Heart left ventricle (tissue), 16 donors: ENCODE measurements around the gene DKC1. TPM values are rescaled to one million over a fixed set of nuclear protein-coding genes. Genes with fewer than 3 reads are reported as not detected.
"Not testable (repeated sequence)": the region's sequence is repeated elsewhere in the genome, so short reads cannot be mapped to it uniquely, and the experiment has no call there.

Experiments used
- ATAC-seq, 4 donors: fragments of 200-7000 bp; cut with Tn5 transposase; one replicate each; pipeline ENCODE4 v1.9.1; 2020 to 2022; ENCODE audit warnings: moderate library complexity in 4 of 4, mild to moderate bottlenecking in 3 of 4, moderate number of reproducible peaks in 1 of 4
- DNase-seq, 5 donors: peaks; one replicate each; pipeline ENCODE4 v3.0.0-alpha.2; 2020
- H3K27ac ChIP-seq, 12 donors: fragments of 200-600 bp; sonication (generic) in 4 of 12; one replicate each; pipeline versions ENCODE4 v1.5.0 to v1.8.0; 2016 to 2022; ENCODE audit warnings: mild to moderate bottlenecking in 2 of 12
- H3K27me3 ChIP-seq, 9 donors: fragments of 200-600 bp; sonication (generic) in 2 of 9; one replicate each; pipeline versions ENCODE4 v1.5.1 to v1.8.0; 2016 to 2022; ENCODE audit warnings: mild to moderate bottlenecking in 3 of 9
- H3K36me3 ChIP-seq, 9 donors: fragments of 200-600 bp; sonication (generic) in 2 of 9; one replicate each; pipeline versions ENCODE4 v1.5.0 to v1.8.0; 2018 to 2022; ENCODE audit warnings: mild to moderate bottlenecking in 2 of 9
- H3K4me1 ChIP-seq, 12 donors: fragments of 200-600 bp; sonication (generic) in 4 of 12; one replicate each; pipeline versions ENCODE4 v1.5.0 to v1.8.0; 2016 to 2022; ENCODE audit warnings: mild to moderate bottlenecking in 3 of 12
- H3K4me3 ChIP-seq, 12 donors: fragments of 200-600 bp; sonication (generic) in 4 of 12; one replicate each; pipeline versions ENCODE4 v1.5.0 to v1.8.0; 2017 to 2022; ENCODE audit warnings: mild to moderate bottlenecking in 9 of 12, moderate library complexity in 4 of 12
- H3K9me3 ChIP-seq, 12 donors: fragments of 200-600 bp; sonication (generic) in 4 of 12; one replicate each; pipeline versions ENCODE4 v1.5.0 to v1.8.0; 2016 to 2022; ENCODE audit warnings: mild to moderate bottlenecking in 1 of 12
- CTCF ChIP-seq, 12 donors: fragments of 200-600 bp; sonication (generic) in 4 of 12; IDR thresholded peaks; one replicate each; pipeline versions ENCODE4 v1.5.0 to v1.8.0; 2018 to 2022; ENCODE audit warnings: antibody characterized with exemption in 12 of 12, mild to moderate bottlenecking in 5 of 12
- POLR2A ChIP-seq, 2 donors: fragments of 450-650 bp; IDR thresholded peaks; one replicate each; pipeline ENCODE4 v1.6.1; 2017; ENCODE audit warnings: antibody characterized with exemption in 2 of 2, mild to moderate bottlenecking in 2 of 2, moderate library complexity in 2 of 2
- WGBS, 4 donors: extraction: QIAGEN DNeasy Blood & Tissue Kit in 2 of 4; methylation state at CpG; one replicate each; pipeline versions ENCODE4 v1.1.5 to v1.1.7; 2013 to 2018; 5-methylcytosine and 5-hydroxymethylcytosine counted together
- intact Hi-C, 10 donors: fragments of 100-400 bp; cut with DNase I; formaldehyde crosslinking; loops; one replicate each; pipeline versions ENCODE4 v1.11.1 to v1.14.2; 2022
- polyA plus RNA-seq, 2 donors: library from polyadenylated mRNA; stranded (reverse); fragments of 200-250 nt; gene quantifications; one replicate each; pipeline ENCODE4 v1.2.3, GENCODE V29; 2013
- total RNA-seq, 9 donors: library from RNA; depleted of rRNA in 2 of 9; stranded (reverse); fragments of >200 nt in 2 of 9; fragmentation: NEBNext Ultra II Directional in 3 of 9; extraction: Animal tissue kit (Norgen Biotek cat#: 25700) in 3 of 9; gene quantifications; one replicate each; pipeline versions ENCODE4 v1.1.0 to v1.2.4, GENCODE V29; 2016 to 2023
- donor health status: ischemic (EF 13 %, LVEDD 7.1; RV severe dilation, severe dysfunction).
- donor health status: healthy with polysubstance abuse.
- donor health status: DM: no; HTN: yes; CAD: no.
- donor health status: DM: no; HTN: no; CAD: no.
- donor health status: ischemic (EF 25% LVEDD 6.9; RV normal size, moderate dysfunction).
- donor health status: ischemic (EF 25% LVEDD 5.7; RV mildly dilated, moderate dysfunction).
- donor health status: healthy.
- donor health status: DM: yes; HTN: yes; CAD: no.
- donor health status: ischemic (EF 35%, LVEDD 5.7; RV mildly dilated, moderate dysfunction).
- donor health status: nonischemic (EF 11% LVEDD 7.7; RV severe dilation, severe dysfunction).
- donor health status: DM: yes; HTN: yes; CAD: no.
- donor health status: PGD.
- donor health status: ischemic (EF 29% LVEDD 5.4; RV normal size, mild dysfunction).
- donor health status: nonischemic (EF 23%, LVEDD 6.1; RV moderate dilation, normal function).

DKC1 gene
- total and polyA plus RNA-seq, 11 donors = 12.9 to 31.9 (median 23.6) TPM

DNA sequence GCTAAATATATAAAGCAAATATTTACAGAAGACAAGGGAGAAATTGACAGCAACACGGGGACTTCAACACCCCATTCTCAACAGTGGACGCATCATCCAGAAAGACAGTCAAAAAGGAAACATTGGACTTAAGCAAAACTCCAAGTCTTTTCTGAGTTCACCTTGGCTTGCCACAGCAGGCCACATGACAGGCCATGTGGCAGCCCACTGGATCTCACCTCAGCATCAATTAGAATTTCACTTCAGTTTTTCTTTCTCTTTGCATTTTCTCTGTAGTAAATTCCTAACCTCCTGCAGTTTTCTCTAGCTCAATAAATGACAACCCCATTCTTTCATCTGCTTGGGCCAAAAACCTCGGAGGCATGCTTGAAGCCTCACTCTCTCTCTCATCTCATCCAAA lies 59.4 kb downstream of the DKC1 start:
- no peak for ATAC-seq
- H3K4me1 ChIP-seq = no peaks in the 10 kb centered on the region
- TF ChIP-seq CTCF (IDR thresholded peaks at IDR 0.05) (no peak), POLR2A (IDR thresholded peaks at IDR 0.05) (no peak)
- 68 to 96% (median 88%) methylated on average over 3 of the region's 3 CpGs for whole genome bisulfite sequencing, 4 donors
- no peaks in the 10 kb centered on the region for H3K27me3 ChIP-seq
- no peak overlapping the region for H3K4me3 ChIP-seq
- H3K36me3 ChIP-seq = no peaks in the 10 kb centered on the region
- no peak for DNase-seq
- intact Hi-C loops = no loop called here
- H3K27ac ChIP-seq = no peak overlapping the region
- no peaks in the 10 kb centered on the region for H3K9me3 ChIP-seq

GRCh38 chrX:154824638-154825037 lies 62.0 kb downstream of the DKC1 start:
- Histone ChIP-seq H3K9me3 (no peaks in the 10 kb centered on the region), H3K4me3 (no peak overlapping the region), H3K4me1 (no peaks in the 10 kb centered on the region), H3K27me3 (no peaks in the 10 kb centered on the region), H3K27ac (no peak overlapping the region), H3K36me3 (no peaks in the 10 kb centered on the region)
- no peak for DNase-seq
- WGBS, 4 donors = 72 to 90% (median 83%) methylated on average over 1 of the region's 1 CpG
- TF ChIP-seq POLR2A (IDR thresholded peaks at IDR 0.05) (no peak), CTCF (IDR thresholded peaks at IDR 0.05) (no peak)
- no peak for ATAC-seq
- intact Hi-C loops = no loop called here

DNA sequence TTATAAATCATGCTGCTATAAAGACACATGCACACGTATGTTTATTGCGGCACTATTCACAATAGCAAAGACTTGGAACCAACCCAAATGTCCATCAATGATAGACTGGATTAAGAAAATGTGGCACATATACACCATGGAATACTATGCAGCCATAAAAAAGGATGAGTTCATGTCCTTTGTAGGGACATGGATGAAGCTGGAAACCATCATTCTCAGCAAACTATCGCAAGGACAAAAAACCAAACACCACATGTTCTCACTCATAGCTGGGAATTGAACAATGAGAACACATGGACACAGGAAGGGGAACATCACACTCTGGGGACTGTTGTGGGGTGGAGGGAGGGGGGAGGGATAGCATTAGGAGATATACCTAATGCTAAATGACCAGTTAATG lies 62.9 kb downstream of the DKC1 start:
- intact Hi-C loops, ATAC-seq: not testable (repeated sequence)

More for the DNA sequence above, 62.9 kb downstream of the DKC1 start:
- not testable (repeated sequence) for H3K4me3 ChIP-seq, H3K36me3 ChIP-seq, H3K27ac ChIP-seq, H3K4me1 ChIP-seq, H3K9me3 ChIP-seq, H3K27me3 ChIP-seq, DNase-seq
- 100% methylated on average over 1 of the region's 3 CpGs; no CpG with 5 or more reads in 3 of the 4 donors for WGBS, 4 donors

Other genes starting within 250 kb of the DKC1 start
- gene FAM3A, start 246.6 kb upstream of the DKC1 start, total RNA-seq = 10 to 100 TPM; 36.2 to 82.6 (median 48.6) TPM
- 10 to 100 TPM; 66.1 to 72.2 TPM for gene FAM3A, start 246.6 kb upstream of the DKC1 start, polyA plus RNA-seq
- gene G6PD, start 216.0 kb upstream of the DKC1 start, total RNA-seq = 10 to 100 TPM in 5 of 9 donors, 1 to 10 TPM in 4; 7.2 to 41.3 (median 11.2) TPM
- gene G6PD, start 216.0 kb upstream of the DKC1 start, polyA plus RNA-seq = 10 to 100 TPM in 1 of 2 donors, 1 to 10 TPM in 1; 5.9 to 20.5 TPM
- gene IKBKG, start 215.2 kb upstream of the DKC1 start, total RNA-seq = 10 to 100 TPM in 8 of 9 donors, 1 to 10 TPM in 1; 7.1 to 25.4 (median 15.3) TPM
- gene IKBKG, start 215.2 kb upstream of the DKC1 start, polyA plus RNA-seq = 10 to 100 TPM; 13.0 to 29.4 TPM
- gene CTAG1A, start 177.7 kb upstream of the DKC1 start, total RNA-seq = not detected
- not detected for gene CTAG1A, start 177.7 kb upstream of the DKC1 start, polyA plus RNA-seq
- not detected for gene CTAG1B, start 143.6 kb upstream of the DKC1 start, total RNA-seq
- not detected for gene CTAG1B, start 143.6 kb upstream of the DKC1 start, polyA plus RNA-seq
- gene CTAG2, start 109.3 kb upstream of the DKC1 start, total RNA-seq = under 1 TPM in 1 of 9 donors, not detected in 8; 0.61 TPM
- gene CTAG2, start 109.3 kb upstream of the DKC1 start, polyA plus RNA-seq = not detected
- 10 to 100 TPM; 11.5 to 29.0 (median 18.6) TPM for gene GAB3, start 11.8 kb upstream of the DKC1 start, total RNA-seq
- 10 to 100 TPM in 1 of 2 donors, 1 to 10 TPM in 1; 7.2 to 12.3 TPM for gene GAB3, start 11.8 kb upstream of the DKC1 start, polyA plus RNA-seq
- gene MPP1, start 42.6 kb downstream of the DKC1 start, total RNA-seq = 10 to 100 TPM; 17.7 to 73.2 (median 39.1) TPM
- 10 to 100 TPM; 18.5 to 20.9 TPM for gene MPP1, start 42.6 kb downstream of the DKC1 start, polyA plus RNA-seq
- under 1 TPM in 2 of 9 donors, not detected in 7; 0.29 to 0.32 TPM for gene SMIM9, start 71.8 kb downstream of the DKC1 start, total RNA-seq
- gene SMIM9, start 71.8 kb downstream of the DKC1 start, polyA plus RNA-seq = not detected
- gene F8A1, start 123.5 kb downstream of the DKC1 start, total RNA-seq = 10 to 100 TPM; 16.8 to 34.5 (median 21.5) TPM
- 10 to 100 TPM; 10.2 to 35.7 TPM for gene F8A1, start 123.5 kb downstream of the DKC1 start, polyA plus RNA-seq